ENCODE measurements around the gene CNDP1.

DNA sequence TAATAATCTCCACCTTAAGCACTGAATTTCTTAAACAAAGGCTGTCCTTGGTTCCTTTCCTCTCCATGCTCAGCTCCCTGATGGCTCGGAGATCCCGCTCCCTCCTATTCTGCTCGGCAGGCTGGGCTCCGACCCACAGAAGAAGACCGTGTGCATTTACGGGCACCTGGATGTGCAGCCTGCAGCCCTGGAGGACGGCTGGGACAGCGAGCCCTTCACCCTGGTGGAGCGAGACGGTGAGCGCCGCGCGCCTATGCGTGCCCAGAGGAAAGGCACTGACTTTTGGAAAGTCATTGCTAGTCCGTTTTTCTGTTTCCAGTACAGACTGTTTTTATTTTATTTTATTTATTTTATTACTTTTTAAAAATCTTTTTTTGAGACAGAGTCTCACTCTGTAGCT, 28.5 kb upstream of the CNDP1 start:
- TF ChIP-seq CTCF (IDR thresholded peaks at IDR 0.05; ENCODE audit: low read length) (no peak), EZH2phosphoT487 (IDR thresholded peaks at IDR 0.05; ENCODE audit: low read length) (no peak)
